ENCODE results near the gene ATG7.

The ATG7 gene

GRCh38 chr3:11384074-11384473 is 111.9 kb downstream of the ATG7 start:
- TF ChIP-seq CTCF (IDR thresholded peaks at IDR 0.05): no peak

GRCh38 chr3:11385326-11385725 is 113.1 kb downstream of the ATG7 start:
- no peak for TF ChIP-seq CTCF (IDR thresholded peaks at IDR 0.05)
- no peak for DNase-seq (ENCODE audit: low spot score)
- Histone ChIP-seq H3K27ac (peak overlapping the region in 1 of 2 donors; percentile 8), H3K4me3 (no peak overlapping the region)

More at GRCh38 chr3:11384074-11384473, 111.9 kb downstream of the ATG7 start:
- Histone ChIP-seq H3K4me3 (no peak overlapping the region), H3K27ac (no peak overlapping the region)
- no peak for DNase-seq (ENCODE audit: low spot score)

- H3K27ac ChIP-seq: peak overlapping the region; percentile 8 to 14
- TF ChIP-seq CTCF (IDR thresholded peaks at IDR 0.05): no peak
- DNase-seq (ENCODE audit: low spot score): no peak
- no peak overlapping the region for H3K4me3 ChIP-seq
These were observed 113.7 kb downstream of the ATG7 start for GRCh38 chr3:11385891-11386290.

GRCh38 chr3:11386465-11387113 is 114.4 kb downstream of the ATG7 start:
- no peak overlapping the region for H3K4me3 ChIP-seq
- TF ChIP-seq CTCF (IDR thresholded peaks at IDR 0.05): no peak
- H3K27ac ChIP-seq: peak overlapping the region in 1 of 2 donors; percentile 50
- no peak for DNase-seq (ENCODE audit: low spot score)

GRCh38 chr3:11389386-11390268 is 117.4 kb downstream of the ATG7 start:
- no peak for TF ChIP-seq CTCF (IDR thresholded peaks at IDR 0.05)
- DNase-seq (ENCODE audit: low spot score): no peak
- Histone ChIP-seq H3K27ac (peak overlapping the region in 1 of 2 donors; percentile 52), H3K4me3 (no peak overlapping the region)

GRCh38 chr3:11390411-11391131 is 118.4 kb downstream of the ATG7 start:
- no peak for TF ChIP-seq CTCF (IDR thresholded peaks at IDR 0.05)
- peak overlapping the region in 1 of 2 donors; percentile 52 for H3K27ac ChIP-seq
- H3K4me3 ChIP-seq: no peak overlapping the region
- DNase-seq (ENCODE audit: low spot score): no peak

All from coronary artery (tissue), 2 donors.